ENCODE data around the gene SYT17.

SYT17 gene

GRCh38 chr16:19228575-19228974, 60.5 kb downstream of the SYT17 start:
- H3K4me1 ChIP-seq (ENCODE audit: control insufficient read depth, insufficient read depth, low read length, poor library complexity, severe bottlenecking), result no peaks in the 10 kb centered on the region
- no peaks in the 10 kb centered on the region for H3K9me3 ChIP-seq (ENCODE audit: control insufficient read depth, low read length)
- no peak overlapping the region for H3K27ac ChIP-seq (ENCODE audit: insufficient read depth, low read length, poor library complexity, severe bottlenecking)
- H3K27me3 ChIP-seq (replicated peaks; ENCODE audit: control insufficient read depth, insufficient read depth, low read length, poor library complexity, severe bottlenecking), result no peaks in the 10 kb centered on the region
- no peaks in the 10 kb centered on the region for H3K36me3 ChIP-seq (ENCODE audit: control insufficient read depth, insufficient read depth, low read length)
- no peak for DNase-seq
- no peak overlapping the region for H3K4me3 ChIP-seq (ENCODE audit: insufficient read depth, low read depth, low read length, poor library complexity, severe bottlenecking)

- no peak overlapping the region for H3K4me3 ChIP-seq (ENCODE audit: insufficient read depth, low read depth, low read length, poor library complexity, severe bottlenecking)
- H3K4me1 ChIP-seq (ENCODE audit: control insufficient read depth, insufficient read depth, low read length, poor library complexity, severe bottlenecking), result no peaks in the 10 kb centered on the region
- H3K27me3 ChIP-seq (replicated peaks; ENCODE audit: control insufficient read depth, insufficient read depth, low read length, poor library complexity, severe bottlenecking), result no peaks in the 10 kb centered on the region
- H3K36me3 ChIP-seq (ENCODE audit: control insufficient read depth, insufficient read depth, low read length), result no peaks in the 10 kb centered on the region
- no peak for DNase-seq
- H3K9me3 ChIP-seq (ENCODE audit: control insufficient read depth, low read length), result peaks cover 10% of the 10 kb centered on the region
- no peak overlapping the region for H3K27ac ChIP-seq (ENCODE audit: insufficient read depth, low read length, poor library complexity, severe bottlenecking)
These were observed 62.5 kb downstream of the SYT17 start for GRCh38 chr16:19230575-19230974.

- H3K27ac ChIP-seq (ENCODE audit: insufficient read depth, low read length, poor library complexity, severe bottlenecking), result no peak overlapping the region
- DNase-seq, result no peak
- no peaks in the 10 kb centered on the region for H3K4me1 ChIP-seq (ENCODE audit: control insufficient read depth, insufficient read depth, low read length, poor library complexity, severe bottlenecking)
- H3K4me3 ChIP-seq (ENCODE audit: insufficient read depth, low read depth, low read length, poor library complexity, severe bottlenecking), result no peak overlapping the region
- H3K9me3 ChIP-seq (ENCODE audit: control insufficient read depth, low read length), result peaks cover 14% of the 10 kb centered on the region
- H3K36me3 ChIP-seq (ENCODE audit: control insufficient read depth, insufficient read depth, low read length), result no peaks in the 10 kb centered on the region
- no peaks in the 10 kb centered on the region for H3K27me3 ChIP-seq (replicated peaks; ENCODE audit: control insufficient read depth, insufficient read depth, low read length, poor library complexity, severe bottlenecking)
These were observed 63.8 kb downstream of the SYT17 start for GRCh38 chr16:19231881-19232280.

- no peak for DNase-seq
- H3K4me1 ChIP-seq (ENCODE audit: control insufficient read depth, insufficient read depth, low read length, poor library complexity, severe bottlenecking), result no peaks in the 10 kb centered on the region
- peaks cover 14% of the 10 kb centered on the region for H3K9me3 ChIP-seq (ENCODE audit: control insufficient read depth, low read length)
- H3K27me3 ChIP-seq (replicated peaks; ENCODE audit: control insufficient read depth, insufficient read depth, low read length, poor library complexity, severe bottlenecking), result no peaks in the 10 kb centered on the region
- H3K36me3 ChIP-seq (ENCODE audit: control insufficient read depth, insufficient read depth, low read length), result no peaks in the 10 kb centered on the region
- H3K27ac ChIP-seq (ENCODE audit: insufficient read depth, low read length, poor library complexity, severe bottlenecking), result no peak overlapping the region
- H3K4me3 ChIP-seq (ENCODE audit: insufficient read depth, low read depth, low read length, poor library complexity, severe bottlenecking), result no peak overlapping the region
These were observed 64.9 kb downstream of the SYT17 start for GRCh38 chr16:19232988-19233387.

- DNase-seq, result no peak
- no peaks in the 10 kb centered on the region for H3K4me1 ChIP-seq (ENCODE audit: control insufficient read depth, insufficient read depth, low read length, poor library complexity, severe bottlenecking)
- H3K27ac ChIP-seq (ENCODE audit: insufficient read depth, low read length, poor library complexity, severe bottlenecking), result no peak overlapping the region
- H3K27me3 ChIP-seq (replicated peaks; ENCODE audit: control insufficient read depth, insufficient read depth, low read length, poor library complexity, severe bottlenecking), result no peaks in the 10 kb centered on the region
- H3K36me3 ChIP-seq (ENCODE audit: control insufficient read depth, insufficient read depth, low read length), result no peaks in the 10 kb centered on the region
- no peak overlapping the region for H3K4me3 ChIP-seq (ENCODE audit: insufficient read depth, low read depth, low read length, poor library complexity, severe bottlenecking)
- H3K9me3 ChIP-seq (ENCODE audit: control insufficient read depth, low read length), result peaks cover 14% of the 10 kb centered on the region
These were observed 67.4 kb downstream of the SYT17 start for GRCh38 chr16:19235478-19235877.

- H3K4me3 ChIP-seq (ENCODE audit: insufficient read depth, low read depth, low read length, poor library complexity, severe bottlenecking), result no peak overlapping the region
- DNase-seq, result no peak
- peaks cover 14% of the 10 kb centered on the region for H3K9me3 ChIP-seq (ENCODE audit: control insufficient read depth, low read length)
- no peaks in the 10 kb centered on the region for H3K36me3 ChIP-seq (ENCODE audit: control insufficient read depth, insufficient read depth, low read length)
- H3K27me3 ChIP-seq (replicated peaks; ENCODE audit: control insufficient read depth, insufficient read depth, low read length, poor library complexity, severe bottlenecking), result no peaks in the 10 kb centered on the region
- no peaks in the 10 kb centered on the region for H3K4me1 ChIP-seq (ENCODE audit: control insufficient read depth, insufficient read depth, low read length, poor library complexity, severe bottlenecking)
- H3K27ac ChIP-seq (ENCODE audit: insufficient read depth, low read length, poor library complexity, severe bottlenecking), result no peak overlapping the region
These were observed 67.8 kb downstream of the SYT17 start for GRCh38 chr16:19235886-19236285.

- no peak for DNase-seq
- no peaks in the 10 kb centered on the region for H3K36me3 ChIP-seq (ENCODE audit: control insufficient read depth, insufficient read depth, low read length)
- peaks cover 14% of the 10 kb centered on the region for H3K9me3 ChIP-seq (ENCODE audit: control insufficient read depth, low read length)
- H3K27ac ChIP-seq (ENCODE audit: insufficient read depth, low read length, poor library complexity, severe bottlenecking), result no peak overlapping the region
- no peaks in the 10 kb centered on the region for H3K4me1 ChIP-seq (ENCODE audit: control insufficient read depth, insufficient read depth, low read length, poor library complexity, severe bottlenecking)
- no peaks in the 10 kb centered on the region for H3K27me3 ChIP-seq (replicated peaks; ENCODE audit: control insufficient read depth, insufficient read depth, low read length, poor library complexity, severe bottlenecking)
- H3K4me3 ChIP-seq (ENCODE audit: insufficient read depth, low read depth, low read length, poor library complexity, severe bottlenecking), result no peak overlapping the region
These were observed 68.6 kb downstream of the SYT17 start for GRCh38 chr16:19236561-19237209.

- DNase-seq, result no peak
- no peaks in the 10 kb centered on the region for H3K36me3 ChIP-seq (ENCODE audit: control insufficient read depth, insufficient read depth, low read length)
- H3K9me3 ChIP-seq (ENCODE audit: control insufficient read depth, low read length), result peaks cover 14% of the 10 kb centered on the region
- H3K27me3 ChIP-seq (replicated peaks; ENCODE audit: control insufficient read depth, insufficient read depth, low read length, poor library complexity, severe bottlenecking), result no peaks in the 10 kb centered on the region
- H3K4me3 ChIP-seq (ENCODE audit: insufficient read depth, low read depth, low read length, poor library complexity, severe bottlenecking), result no peak overlapping the region
- no peaks in the 10 kb centered on the region for H3K4me1 ChIP-seq (ENCODE audit: control insufficient read depth, insufficient read depth, low read length, poor library complexity, severe bottlenecking)
- H3K27ac ChIP-seq (ENCODE audit: insufficient read depth, low read length, poor library complexity, severe bottlenecking), result no peak overlapping the region
These were observed 70.4 kb downstream of the SYT17 start for GRCh38 chr16:19238406-19238805.

GRCh38 chr16:19239511-19240155, 71.6 kb downstream of the SYT17 start:
- peaks cover 14% of the 10 kb centered on the region for H3K9me3 ChIP-seq (ENCODE audit: control insufficient read depth, low read length)

GRCh38 chr16:19240494-19240893, 72.5 kb downstream of the SYT17 start:
- Histone ChIP-seq H3K9me3 (ENCODE audit: control insufficient read depth, low read length) (peaks cover 5% of the 10 kb centered on the region), H3K4me1 (ENCODE audit: control insufficient read depth, insufficient read depth, low read length, poor library complexity, severe bottlenecking) (no peaks in the 10 kb centered on the region), H3K4me3 (ENCODE audit: insufficient read depth, low read depth, low read length, poor library complexity, severe bottlenecking) (no peak overlapping the region), H3K27ac (ENCODE audit: insufficient read depth, low read length, poor library complexity, severe bottlenecking) (no peak overlapping the region), H3K36me3 (ENCODE audit: control insufficient read depth, insufficient read depth, low read length) (no peaks in the 10 kb centered on the region), H3K27me3 (replicated peaks; ENCODE audit: control insufficient read depth, insufficient read depth, low read length, poor library complexity, severe bottlenecking) (no peaks in the 10 kb centered on the region)
- no peak for DNase-seq

More at GRCh38 chr16:19239511-19240155, 71.6 kb downstream of the SYT17 start:
- Histone ChIP-seq H3K4me3 (ENCODE audit: insufficient read depth, low read depth, low read length, poor library complexity, severe bottlenecking) (no peak overlapping the region), H3K27me3 (replicated peaks; ENCODE audit: control insufficient read depth, insufficient read depth, low read length, poor library complexity, severe bottlenecking) (no peaks in the 10 kb centered on the region), H3K27ac (ENCODE audit: insufficient read depth, low read length, poor library complexity, severe bottlenecking) (no peak overlapping the region), H3K36me3 (ENCODE audit: control insufficient read depth, insufficient read depth, low read length) (no peaks in the 10 kb centered on the region), H3K4me1 (ENCODE audit: control insufficient read depth, insufficient read depth, low read length, poor library complexity, severe bottlenecking) (no peaks in the 10 kb centered on the region)
- no peak for DNase-seq

All from effector memory CD4-positive, alpha-beta T cell (primary cell).